Heart right ventricle (tissue), 16 donors: ENCODE results near the gene UST. TPM values are rescaled to one million over a fixed set of nuclear protein-coding genes. Genes with fewer than 3 reads are reported as not detected.

Source experiments
- ATAC-seq, 8 donors: fragments of 200-7000 bp; cut with Tn5 transposase; one replicate each; pipeline ENCODE4 v1.9.1; 2020; ENCODE audit warnings: mild to moderate bottlenecking in 8 of 8, moderate library complexity in 8 of 8, moderate number of reproducible peaks in 1 of 8
- DNase-seq, 2 donors: peaks; one replicate each; pipeline ENCODE4 v3.0.0-alpha.2; 2020
- H3K27ac ChIP-seq, 10 donors: fragments of 200-600 bp; sonication (generic) in 2 of 10; one replicate each; pipeline versions ENCODE4 v1.5.0 to v1.8.0; 2020 to 2022; ENCODE audit warnings: mild to moderate bottlenecking in 3 of 10
- H3K27me3 ChIP-seq, 7 donors: fragments of 200-600 bp; one replicate each; pipeline ENCODE4 v1.8.0; 2021 to 2022; ENCODE audit warnings: mild to moderate bottlenecking in 2 of 7
- H3K36me3 ChIP-seq, 9 donors: fragments of 200-600 bp; sonication (generic) in 1 of 9; one replicate each; pipeline versions ENCODE4 v1.5.0 to v1.8.0; 2020 to 2022; ENCODE audit warnings: mild to moderate bottlenecking in 2 of 9
- H3K4me1 ChIP-seq, 9 donors: fragments of 200-600 bp; sonication (generic) in 1 of 9; one replicate each; pipeline versions ENCODE4 v1.5.0 to v1.8.0; 2020 to 2022; ENCODE audit warnings: mild to moderate bottlenecking in 4 of 9
- H3K4me3 ChIP-seq, 10 donors: fragments of 200-600 bp; sonication (generic) in 2 of 10; one replicate each; pipeline versions ENCODE4 v1.5.0 to v1.8.0; 2020 to 2022; ENCODE audit warnings: mild to moderate bottlenecking in 7 of 10, moderate library complexity in 2 of 10
- H3K9me3 ChIP-seq, 11 donors: fragments of 200-600 bp in 10 of 11; sonication (generic) in 2 of 11; one replicate each; pipeline versions ENCODE4 v1.5.0 to v1.8.0; 2013 to 2022; ENCODE audit warnings: mild to moderate bottlenecking in 2 of 11, control low read depth in 1 of 11, moderate library complexity in 1 of 11
- WGBS, 2 donors: extraction: QIAGEN DNeasy Blood & Tissue Kit; methylation state at CpG; one replicate each; pipeline ENCODE4 v1.1.7; 2013; ENCODE audit warnings: inconsistent platforms in 1 of 2; 5-methylcytosine and 5-hydroxymethylcytosine counted together
- intact Hi-C, 10 donors: fragments of 100-400 bp; cut with DNase I; formaldehyde crosslinking; loops; one replicate each; pipeline versions ENCODE4 v1.11.1 to v1.14.2; 2022
- polyA plus RNA-seq, 2 donors: library from polyadenylated mRNA; stranded (reverse); fragments of 200-250 nt; gene quantifications; one replicate each; pipeline ENCODE4 v1.2.3, GENCODE V29; 2013
- total RNA-seq, 10 donors: library from RNA; stranded (reverse); fragmentation: NEBNext Ultra II Directional in 3 of 10; extraction: Animal tissue kit (Norgen Biotek cat#: 25700) in 3 of 10; gene quantifications; one replicate each; pipeline versions ENCODE4 v1.2.1 to v1.2.4, GENCODE V29; 2021 to 2023
- TF ChIP-seq, protein P1 (sequence below), 9 donors: fragments of 200-600 bp; sonication (generic) in 2 of 9; IDR thresholded peaks; one replicate each; pipeline versions ENCODE4 v1.5.0 to v1.8.0; 2021 to 2022; ENCODE audit warnings: antibody characterized with exemption in 9 of 9, mild to moderate bottlenecking in 5 of 9, moderate library complexity in 1 of 9
- donor health status: Arrhythmogenic right ventricular cardiomyopathy.
- donor health status: ischemic (EF 13 %, LVEDD 7.1; RV severe dilation, severe dysfunction).
- donor health status: healthy with polysubstance abuse.
- donor health status: DM: no; HTN: yes; CAD: no.
- donor health status: DM: no; HTN: no; CAD: no.
- donor health status: ischemic (EF 25% LVEDD 6.9; RV normal size, moderate dysfunction).
- donor health status: ischemic (EF 25% LVEDD 5.7; RV mildly dilated, moderate dysfunction).
- donor health status: healthy.
- donor health status: DM: yes; HTN: yes; CAD: no.
- donor health status: Ischemic cardiomyopathy.
- donor health status: ischemic (EF 35%, LVEDD 5.7; RV mildly dilated, moderate dysfunction).
- donor health status: nonischemic (EF 11% LVEDD 7.7; RV severe dilation, severe dysfunction).
- donor health status: DM: yes; HTN: yes; CAD: no.
- donor health status: PGD.
- donor health status: ischemic (EF 29% LVEDD 5.4; RV normal size, mild dysfunction).
- donor health status: nonischemic (EF 23%, LVEDD 6.1; RV moderate dilation, normal function).

The UST gene
- total and polyA plus RNA-seq, 12 donors: 1.6 to 4.1 (median 2.3) TPM

- no peaks in the 10 kb centered on the region for H3K4me1 ChIP-seq
- DNase-seq (no peak), ATAC-seq (no peak)
- H3K36me3 ChIP-seq: no peaks in the 10 kb centered on the region
- intact Hi-C loops: no loop called here
- no peaks in the 10 kb centered on the region for H3K27me3 ChIP-seq
- TF ChIP-seq, protein P1, sequence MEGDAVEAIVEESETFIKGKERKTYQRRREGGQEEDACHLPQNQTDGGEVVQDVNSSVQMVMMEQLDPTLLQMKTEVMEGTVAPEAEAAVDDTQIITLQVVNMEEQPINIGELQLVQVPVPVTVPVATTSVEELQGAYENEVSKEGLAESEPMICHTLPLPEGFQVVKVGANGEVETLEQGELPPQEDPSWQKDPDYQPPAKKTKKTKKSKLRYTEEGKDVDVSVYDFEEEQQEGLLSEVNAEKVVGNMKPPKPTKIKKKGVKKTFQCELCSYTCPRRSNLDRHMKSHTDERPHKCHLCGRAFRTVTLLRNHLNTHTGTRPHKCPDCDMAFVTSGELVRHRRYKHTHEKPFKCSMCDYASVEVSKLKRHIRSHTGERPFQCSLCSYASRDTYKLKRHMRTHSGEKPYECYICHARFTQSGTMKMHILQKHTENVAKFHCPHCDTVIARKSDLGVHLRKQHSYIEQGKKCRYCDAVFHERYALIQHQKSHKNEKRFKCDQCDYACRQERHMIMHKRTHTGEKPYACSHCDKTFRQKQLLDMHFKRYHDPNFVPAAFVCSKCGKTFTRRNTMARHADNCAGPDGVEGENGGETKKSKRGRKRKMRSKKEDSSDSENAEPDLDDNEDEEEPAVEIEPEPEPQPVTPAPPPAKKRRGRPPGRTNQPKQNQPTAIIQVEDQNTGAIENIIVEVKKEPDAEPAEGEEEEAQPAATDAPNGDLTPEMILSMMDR (IDR thresholded peaks at IDR 0.05): no peak
- H3K27ac ChIP-seq: no peak overlapping the region
- peaks cover 0 to 5% (median 0%) of the 10 kb centered on the region in 11 donors for H3K9me3 ChIP-seq
- no peak overlapping the region for H3K4me3 ChIP-seq
- WGBS, 2 donors: 76 to 77% methylated on average over 6 of the region's 6 CpGs
Measured at GRCh38 chr6:148819852-148820251, 73.0 kb downstream of the UST start.

DNA sequence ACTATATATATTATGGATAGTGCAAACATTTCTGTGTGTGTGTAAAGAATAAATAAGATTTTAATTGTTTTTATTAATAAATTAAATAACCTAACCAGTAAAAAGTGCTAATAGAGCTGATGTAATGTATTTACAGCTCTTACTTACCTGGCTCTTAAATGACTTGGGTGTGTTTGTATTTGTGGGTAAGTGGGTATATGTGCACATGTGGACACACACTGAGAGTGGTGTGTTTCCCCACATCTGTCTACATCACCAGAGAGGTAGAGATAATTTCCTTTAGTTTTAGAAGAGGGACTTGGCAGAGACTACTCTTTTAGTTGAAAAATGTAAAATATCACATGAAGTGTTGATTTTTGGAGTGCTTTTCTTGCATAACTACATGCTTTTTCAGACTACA is 76.0 kb downstream of the UST start:
- H3K27me3 ChIP-seq: no peaks in the 10 kb centered on the region
- no peaks in the 10 kb centered on the region for H3K9me3 ChIP-seq
- H3K4me3 ChIP-seq: no peak overlapping the region
- no peaks in the 10 kb centered on the region for H3K4me1 ChIP-seq
- TF ChIP-seq, protein P1 (IDR thresholded peaks at IDR 0.05): no peak
- no peaks in the 10 kb centered on the region for H3K36me3 ChIP-seq
- ATAC-seq (no peak), DNase-seq (no peak)
- no peak overlapping the region for H3K27ac ChIP-seq
- intact Hi-C loops: no loop called here

GRCh38 chr6:148824291-148824690 is 77.5 kb downstream of the UST start:
- Histone ChIP-seq H3K27ac (no peak overlapping the region), H3K4me3 (no peak overlapping the region), H3K27me3 (no peaks in the 10 kb centered on the region), H3K4me1 (no peaks in the 10 kb centered on the region), H3K9me3 (no peaks in the 10 kb centered on the region), H3K36me3 (no peaks in the 10 kb centered on the region)
- WGBS, 2 donors: 93 to 100% methylated on average over 1 of the region's 1 CpG
- DNase-seq (no peak), ATAC-seq (no peak)
- TF ChIP-seq, protein P1 (IDR thresholded peaks at IDR 0.05): no peak
- intact Hi-C loops: no loop called here

GRCh38 chr6:148824960-148825359 is 78.1 kb downstream of the UST start:
- TF ChIP-seq, protein P1 (IDR thresholded peaks at IDR 0.05): no peak

More at GRCh38 chr6:148824960-148825359, 78.1 kb downstream of the UST start:
- no peaks in the 10 kb centered on the region for H3K36me3 ChIP-seq
- intact Hi-C loops: no loop called here
- DNase-seq (no peak), ATAC-seq (no peak)
- no peak overlapping the region for H3K27ac ChIP-seq
- H3K4me1 ChIP-seq: no peaks in the 10 kb centered on the region
- no peak overlapping the region for H3K4me3 ChIP-seq
- no peaks in the 10 kb centered on the region for H3K9me3 ChIP-seq
- WGBS, 2 donors: 77 to 88% methylated on average over 1 of the region's 1 CpG
- H3K27me3 ChIP-seq: no peaks in the 10 kb centered on the region
